SIG-M5 treated with dmso at 0.1 percent for 504 hours (cell line): ENCODE measurements around the gene LEP.
"Not testable (repeated sequence)": the region's sequence is repeated elsewhere in the genome, so short reads cannot be mapped to it uniquely, and the experiment has no call there.

Experiments
- DNase-seq: peaks from one replicate; lab custom pipeline; 2025; ENCODE audit not compliant: unreplicated experiment; lab: John Stamatoyannopoulos, UW

Gene LEP

DNA sequence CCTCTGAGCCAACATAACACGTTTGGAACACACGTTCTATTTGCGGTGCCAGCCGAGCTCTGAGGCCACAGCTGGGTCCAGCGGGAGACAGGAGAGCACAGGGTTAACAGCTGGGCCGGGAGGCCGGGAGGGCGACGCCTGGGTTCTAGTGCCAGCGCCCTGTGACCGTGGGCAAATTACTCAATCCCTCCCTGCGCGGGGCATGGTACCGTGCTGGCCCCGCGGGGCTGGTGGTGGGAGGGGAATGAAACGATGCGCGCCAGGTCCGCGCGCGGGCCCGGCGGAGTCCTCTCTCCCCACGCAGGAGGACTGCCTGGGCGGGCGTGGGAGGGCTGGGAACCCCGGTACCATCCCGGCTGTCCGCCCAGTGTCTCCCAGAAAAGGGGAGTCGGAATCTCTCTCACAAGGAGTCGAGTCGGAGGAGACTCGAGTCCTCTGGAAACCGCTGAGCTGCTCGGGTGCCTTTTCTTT lies 30.4 kb downstream of the LEP start:
- DNase-seq: no peak

- DNase-seq: no peak
Measured at GRCh38 chr7:128271942-128272481, 30.9 kb downstream of the LEP start.

DNA sequence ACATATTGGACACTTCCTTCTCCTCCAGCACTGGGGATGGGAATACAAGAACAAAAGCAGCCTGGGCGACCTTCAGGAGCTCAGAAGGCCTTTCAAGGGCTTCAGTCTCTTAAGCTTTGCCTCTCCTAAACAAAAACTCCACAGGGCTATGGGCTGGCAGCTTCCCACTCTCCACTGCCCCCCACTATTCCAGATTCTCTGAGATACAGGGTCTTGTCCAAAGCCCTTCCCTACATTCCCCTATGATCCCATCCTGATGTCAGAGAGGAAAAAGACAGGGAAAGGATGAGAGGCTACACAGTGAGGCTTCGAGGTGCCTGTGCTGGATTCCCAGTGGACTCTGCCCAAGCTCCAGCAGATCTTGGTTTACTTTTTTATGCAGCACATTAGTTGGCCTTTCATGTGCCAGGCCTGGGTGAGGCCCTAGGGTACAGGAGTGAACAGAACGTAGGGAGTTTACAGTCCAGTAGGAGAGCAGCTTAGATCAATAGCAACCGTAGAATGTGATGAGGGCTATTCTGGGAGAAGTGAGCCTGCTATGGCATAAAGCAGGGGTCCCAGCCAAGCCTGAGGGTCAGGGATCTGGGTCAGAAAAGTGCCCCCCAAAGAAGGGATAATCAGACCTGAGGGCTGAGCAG lies 33.3 kb downstream of the LEP start:
- no peak for DNase-seq

DNA sequence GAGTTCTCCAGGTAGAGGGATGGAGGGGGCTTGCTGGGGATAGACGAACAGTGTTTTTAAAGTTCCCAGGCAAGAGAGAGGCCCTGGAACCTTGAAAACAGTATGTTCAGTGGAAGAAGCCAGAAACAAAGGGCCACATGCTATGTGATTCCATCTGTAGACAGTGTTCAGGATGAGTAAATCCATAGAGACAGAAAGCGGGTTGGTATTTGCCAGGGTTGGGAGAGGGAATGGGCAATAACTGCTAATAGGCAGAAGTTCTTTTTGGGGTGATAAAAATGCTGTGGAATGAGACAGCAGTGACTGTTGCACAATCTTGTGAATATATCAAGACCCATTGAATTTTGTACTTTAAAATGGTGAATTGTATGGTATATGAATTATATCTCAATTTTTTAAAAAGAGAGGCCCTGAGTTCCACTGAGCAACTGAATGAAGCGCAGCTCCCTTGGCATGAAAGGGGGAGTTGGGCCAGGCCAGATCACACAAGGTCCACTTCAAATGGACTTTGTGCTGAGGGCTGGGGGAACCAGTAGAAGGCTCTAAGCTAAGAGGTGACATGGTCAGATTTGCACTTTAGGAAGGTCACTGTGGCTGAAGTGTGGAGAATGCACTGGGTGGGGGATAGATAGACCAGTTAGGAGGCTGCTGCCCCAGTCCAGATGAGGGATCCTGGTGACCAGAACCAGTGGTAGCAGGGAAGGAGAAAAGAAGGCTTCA lies 34.0 kb downstream of the LEP start:
- DNase-seq: no peak

- no peak for DNase-seq
Measured at GRCh38 chr7:128275681-128276080, 34.6 kb downstream of the LEP start.

DNA sequence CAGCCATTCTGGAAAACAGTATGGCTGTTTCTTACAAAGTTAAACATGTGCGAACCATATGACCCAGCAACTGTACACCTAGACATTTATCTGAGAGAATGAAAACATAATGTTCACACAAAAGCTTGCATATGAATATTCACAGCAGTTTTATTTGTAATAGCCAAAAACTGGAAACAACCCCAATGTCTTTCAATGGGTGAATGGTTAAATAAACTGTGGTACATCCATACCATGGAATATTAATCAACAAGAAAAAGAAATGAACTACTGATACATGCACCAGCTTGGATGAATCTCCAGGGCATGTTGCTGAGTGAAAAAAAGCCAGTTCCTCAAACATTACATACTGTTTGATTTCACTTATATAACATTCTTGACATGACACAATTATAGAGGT lies 37.3 kb downstream of the LEP start:
- no peak for DNase-seq

DNA sequence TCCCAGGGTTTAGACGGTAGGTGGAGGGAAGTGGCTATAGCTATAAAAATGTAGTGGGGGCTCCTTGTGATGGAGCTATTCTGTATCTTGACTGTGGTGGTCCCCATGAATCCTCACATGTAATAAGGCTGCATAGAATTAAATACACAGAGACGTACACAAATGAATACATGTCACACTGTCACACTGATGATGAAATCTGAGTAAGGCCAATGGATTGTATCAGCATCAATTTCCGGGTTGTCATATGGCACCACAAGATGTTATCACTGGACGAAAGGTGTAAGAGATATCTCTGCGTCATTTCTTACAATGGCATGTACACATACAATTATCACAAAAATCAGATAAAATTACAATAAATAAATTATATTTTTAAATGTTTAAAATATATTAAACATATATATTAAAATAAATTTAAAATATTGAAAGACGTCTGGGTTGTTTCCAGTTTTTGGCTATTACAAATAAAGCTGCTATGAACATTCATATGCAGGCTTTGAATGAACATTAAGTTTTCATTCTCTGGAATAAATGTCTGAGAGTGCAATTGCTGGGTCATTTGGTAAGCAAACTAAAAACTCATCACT lies 38.1 kb downstream of the LEP start:
- DNase-seq: no peak

DNA sequence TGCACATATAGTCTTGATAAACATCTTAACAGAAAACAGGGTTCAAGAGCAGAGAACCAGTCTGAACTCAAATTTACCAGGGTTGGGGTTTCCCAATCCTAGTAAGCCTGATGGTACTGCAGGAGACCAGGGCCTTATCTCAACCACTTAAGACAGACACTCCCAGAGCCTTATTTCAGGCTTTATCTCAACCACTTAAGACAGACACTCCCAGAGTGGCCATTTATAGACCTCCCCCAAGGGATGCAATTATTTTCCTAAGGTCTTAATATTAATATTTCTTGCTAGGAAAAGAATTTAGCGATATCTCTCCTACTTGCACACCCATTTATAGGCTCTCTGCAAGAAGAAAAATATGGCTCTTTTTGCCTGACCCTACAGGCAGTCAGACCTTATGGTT lies 39.4 kb downstream of the LEP start:
- DNase-seq: not testable (repeated sequence)

DNA sequence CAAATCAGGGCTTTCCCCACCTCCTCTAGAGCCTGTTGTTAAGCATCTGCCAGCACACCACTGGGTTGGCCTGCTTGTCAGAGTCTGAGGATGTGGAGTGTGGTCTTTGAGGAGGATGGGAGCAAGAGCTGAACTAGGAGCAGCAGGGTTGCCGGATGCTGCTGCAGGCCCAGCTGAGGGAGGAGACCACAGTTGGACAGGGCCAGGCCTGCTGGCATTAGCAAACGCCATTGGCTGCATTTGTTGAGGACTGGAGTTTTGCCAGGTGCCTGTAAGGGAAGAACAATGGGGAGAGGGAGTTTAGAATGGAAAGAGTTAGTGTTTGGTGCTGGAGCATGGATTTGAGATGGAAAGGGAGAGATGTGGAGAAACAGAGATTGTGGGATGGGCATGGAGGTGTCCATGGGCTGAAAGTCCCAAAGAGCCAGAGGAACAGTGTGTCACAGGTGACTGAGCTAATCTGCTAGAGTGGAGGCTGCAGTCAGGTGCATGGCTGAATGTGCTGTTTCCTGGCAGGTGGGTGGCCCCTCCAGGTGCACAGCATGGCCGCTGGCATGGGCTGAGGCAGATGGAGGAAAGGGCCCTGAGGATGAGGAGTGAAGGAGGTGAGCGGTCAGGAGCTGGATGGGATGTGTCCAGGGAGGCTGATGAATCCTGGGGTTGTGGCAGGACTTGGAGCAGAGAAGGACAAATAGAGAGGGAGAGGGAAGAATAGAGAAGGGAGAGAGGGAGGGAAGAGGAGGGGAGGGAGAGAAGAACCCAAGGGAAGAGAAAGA lies 40.7 kb downstream of the LEP start:
- DNase-seq: no peak

- DNase-seq: no peak
Measured at GRCh38 chr7:128284102-128284501, 43.0 kb downstream of the LEP start.

- no peak for DNase-seq
Measured at GRCh38 chr7:128287556-128287955, 46.5 kb downstream of the LEP start.

GRCh38 chr7:128298004-128298403 lies 56.9 kb downstream of the LEP start:
- not testable (repeated sequence) for DNase-seq

DNA sequence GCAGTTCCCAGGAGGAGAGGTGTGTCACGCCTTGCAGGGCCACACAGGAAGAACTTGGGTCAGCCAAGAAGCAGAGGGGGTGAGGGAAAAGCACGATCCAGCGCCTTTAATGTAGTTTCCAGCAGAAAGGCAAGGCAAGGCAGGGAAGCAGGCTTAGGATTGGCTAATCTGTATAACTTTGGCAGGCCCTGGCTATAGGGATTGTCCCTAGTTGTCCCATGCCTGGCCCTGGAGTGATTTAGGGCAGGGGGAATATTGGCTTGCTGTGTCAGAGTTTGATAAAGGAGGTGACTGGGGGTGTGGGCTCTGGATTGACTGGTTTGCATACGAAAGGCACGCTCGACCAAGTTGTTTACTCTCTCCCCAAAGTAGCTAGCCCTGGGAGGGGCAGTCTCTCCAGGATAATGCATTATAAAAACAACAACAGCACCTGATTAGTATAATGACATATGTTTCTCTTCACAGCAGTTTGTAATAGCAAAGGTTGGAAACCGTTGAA lies 58.1 kb downstream of the LEP start:
- no peak for DNase-seq

GRCh38 chr7:128302139-128302538 lies 61.1 kb downstream of the LEP start:
- no peak for DNase-seq

- DNase-seq: no peak
Measured at GRCh38 chr7:128303133-128303532, 62.1 kb downstream of the LEP start.

DNA sequence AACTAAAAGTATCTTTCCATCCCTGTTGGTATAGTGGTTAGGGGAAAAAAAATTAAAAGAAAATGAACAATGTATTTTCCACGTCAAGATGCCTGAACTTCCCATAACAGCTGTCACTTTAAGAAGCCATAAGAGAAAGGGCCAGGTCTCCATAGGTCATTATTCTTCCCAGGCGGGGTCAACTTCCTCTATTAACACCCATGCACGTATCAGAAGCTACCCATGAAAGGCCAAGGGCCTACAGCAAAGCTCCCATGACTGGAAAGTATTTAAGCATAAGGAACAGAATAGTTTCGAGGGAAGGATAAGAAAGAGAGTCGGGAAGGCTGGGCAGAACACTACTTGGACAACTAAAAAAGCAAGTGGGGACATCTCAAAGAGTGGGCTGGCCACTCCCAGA lies 62.6 kb downstream of the LEP start:
- no peak for DNase-seq

DNA sequence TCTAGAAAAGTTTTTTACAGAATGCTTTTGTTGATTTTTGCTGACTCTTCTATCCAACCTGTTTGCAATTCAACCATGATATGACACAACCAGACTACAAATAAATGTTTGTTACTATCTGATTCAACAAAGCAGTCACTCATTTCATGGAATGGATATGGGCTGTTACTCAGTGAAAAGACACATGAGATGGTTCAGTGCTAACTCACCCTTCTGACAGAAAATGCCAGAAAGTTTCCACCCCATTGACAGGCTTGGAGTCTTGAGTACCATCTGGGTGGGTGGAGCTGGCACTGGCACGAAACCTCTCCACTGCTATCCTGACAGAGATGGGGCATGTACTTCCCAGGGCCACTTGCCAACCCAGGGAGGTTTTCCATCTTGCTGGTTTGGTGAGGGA lies 63.1 kb downstream of the LEP start:
- DNase-seq: no peak

GRCh38 chr7:128307061-128307460 lies 66.0 kb downstream of the LEP start:
- no peak for DNase-seq
